ENCODE results near the gene YPEL2.
"Not testable (repeated sequence)": the region's sequence is repeated elsewhere in the genome, so short reads cannot be mapped to it uniquely, and the experiment has no call there.

YPEL2 gene

DNA sequence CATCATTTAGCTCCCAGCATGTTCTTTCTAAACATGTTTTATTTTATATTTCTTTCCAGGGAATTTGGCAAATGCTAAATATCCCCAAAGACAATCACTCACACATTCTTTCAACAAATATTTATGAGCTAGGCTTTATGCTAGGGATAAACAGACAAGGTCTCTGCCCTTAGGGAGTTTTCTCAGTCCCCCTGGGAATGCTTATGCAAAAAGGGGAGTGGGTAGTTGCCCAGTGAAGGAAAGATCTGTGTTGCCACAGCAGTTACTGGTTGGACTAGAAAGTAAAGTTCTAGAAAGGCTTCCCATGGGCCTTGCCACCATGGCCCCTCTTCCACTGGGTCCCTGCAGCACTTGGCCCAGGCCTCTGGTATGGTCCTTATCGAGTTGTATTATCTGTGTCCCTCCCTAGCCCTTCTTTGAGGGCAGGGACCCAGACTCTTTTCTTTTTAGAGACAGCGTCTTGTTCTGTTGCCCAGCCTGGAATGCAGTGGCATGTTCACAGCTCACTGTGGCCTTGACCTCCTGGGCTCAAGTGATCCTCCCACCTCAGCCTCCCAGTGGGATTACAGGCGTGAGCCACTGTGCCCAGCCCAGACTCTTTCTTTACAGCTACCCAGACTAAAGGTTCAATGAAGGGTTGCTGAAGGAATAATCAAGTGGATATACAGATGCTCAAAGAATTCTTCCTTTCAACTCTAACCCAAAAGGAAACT, 78.0 kb downstream of the YPEL2 start:
- no peak for DNase-seq

DNA sequence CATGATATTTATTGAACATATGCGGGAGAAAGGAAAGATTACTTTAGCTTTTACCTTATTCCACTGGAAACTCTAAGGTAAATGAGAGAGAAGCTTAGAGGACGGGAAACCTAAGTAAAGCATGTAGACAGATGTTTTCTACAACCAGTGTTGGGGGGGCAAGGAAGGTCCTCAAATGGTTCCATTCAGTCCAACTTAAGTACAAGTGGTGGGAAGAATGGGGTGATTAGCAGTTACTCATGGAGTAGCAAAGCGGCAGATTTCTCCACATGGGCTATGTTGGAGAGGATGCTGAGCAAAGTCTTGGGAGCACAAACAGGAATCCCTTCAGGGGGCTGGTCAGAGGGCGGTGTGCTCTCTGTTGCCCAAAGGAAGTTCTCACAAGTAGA, 78.6 kb downstream of the YPEL2 start:
- DNase-seq = no peak

- not testable (repeated sequence) for DNase-seq
Measured at GRCh38 chr17:59412431-59412830, 81.0 kb downstream of the YPEL2 start.

GRCh38 chr17:59413014-59413766, 81.7 kb downstream of the YPEL2 start:
- no peak for DNase-seq

DNA sequence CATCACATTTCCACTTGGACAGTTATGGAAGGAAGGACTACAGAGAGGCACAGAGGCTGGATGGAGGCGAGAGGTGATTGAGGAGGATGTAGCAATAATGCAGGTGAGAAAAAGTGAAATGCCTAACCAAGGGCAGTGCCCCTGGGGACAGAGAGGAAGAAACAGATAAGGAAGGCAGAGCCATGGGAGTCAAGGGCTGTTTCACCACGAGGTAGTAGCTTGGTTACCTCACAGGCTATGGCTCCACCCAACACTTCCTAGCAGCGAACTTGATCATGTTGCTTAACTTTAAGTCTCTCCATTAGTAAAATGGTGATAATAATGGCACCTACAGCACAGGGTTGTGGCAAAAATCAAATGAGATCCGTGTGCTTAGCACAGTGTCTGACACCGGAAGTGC, 83.9 kb downstream of the YPEL2 start:
- no peak for DNase-seq

DNA sequence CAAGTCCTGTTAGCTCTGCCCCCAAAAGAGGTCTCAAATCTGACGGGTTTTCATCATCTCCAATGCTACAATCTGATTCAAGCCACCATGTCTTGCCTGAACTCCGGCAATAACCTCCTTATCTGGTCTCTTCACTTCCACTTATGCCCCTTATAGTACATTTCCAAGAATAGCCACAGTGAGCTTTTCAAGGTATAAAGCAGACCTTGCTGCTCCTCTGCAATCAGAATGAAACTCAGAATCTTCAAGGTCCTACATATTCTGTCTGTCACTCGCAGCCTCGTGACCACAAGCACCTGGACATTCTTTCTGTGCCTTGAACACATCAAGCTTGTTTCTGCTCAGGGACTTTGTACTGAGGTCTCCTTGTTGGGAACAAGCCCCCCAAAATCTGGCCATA, 84.7 kb downstream of the YPEL2 start:
- DNase-seq = no peak

- no peak for DNase-seq
Measured at GRCh38 chr17:59417452-59417851, 86.0 kb downstream of the YPEL2 start.

- no peak for DNase-seq
Measured at GRCh38 chr17:59418732-59419166, 87.3 kb downstream of the YPEL2 start.

DNA sequence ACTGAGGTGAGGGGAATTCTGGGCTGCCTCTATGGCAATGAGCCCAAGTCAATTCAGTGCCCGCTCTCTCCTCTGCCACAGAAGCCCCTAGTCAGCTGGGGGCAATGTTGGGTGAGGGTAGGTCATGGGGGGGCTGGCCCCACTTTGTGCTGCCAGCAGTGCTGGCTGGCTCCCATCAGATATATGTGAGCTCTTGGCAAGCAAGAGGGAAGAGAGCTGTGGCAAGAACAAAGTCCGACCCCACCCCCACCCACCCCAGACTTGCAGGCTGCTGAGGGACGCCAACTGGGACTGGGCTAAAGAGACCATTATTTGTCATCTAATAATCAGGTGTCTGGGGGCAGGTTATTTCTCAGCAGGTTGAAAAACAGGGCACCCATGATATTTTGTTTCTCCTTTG, 89.4 kb downstream of the YPEL2 start:
- no peak for DNase-seq

DNA sequence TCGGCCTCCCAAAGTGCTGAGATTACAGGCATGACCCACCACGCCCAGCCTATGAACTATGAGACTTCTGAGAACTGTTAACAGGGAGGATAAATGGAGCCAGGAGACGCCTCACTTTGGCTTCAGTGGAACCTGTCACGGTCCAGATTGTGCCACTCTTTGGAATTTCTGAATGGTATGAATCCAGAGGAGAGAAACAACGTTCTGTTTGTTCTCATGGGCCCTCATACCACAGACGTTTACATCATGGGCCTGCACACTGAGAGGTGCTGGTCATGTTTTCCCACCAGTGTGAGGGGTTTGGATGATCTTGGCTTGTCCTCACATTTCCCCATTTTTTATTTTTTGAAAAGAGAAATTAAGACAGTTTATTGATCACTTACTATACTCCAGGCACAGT, 90.3 kb downstream of the YPEL2 start:
- no peak for DNase-seq

DNA sequence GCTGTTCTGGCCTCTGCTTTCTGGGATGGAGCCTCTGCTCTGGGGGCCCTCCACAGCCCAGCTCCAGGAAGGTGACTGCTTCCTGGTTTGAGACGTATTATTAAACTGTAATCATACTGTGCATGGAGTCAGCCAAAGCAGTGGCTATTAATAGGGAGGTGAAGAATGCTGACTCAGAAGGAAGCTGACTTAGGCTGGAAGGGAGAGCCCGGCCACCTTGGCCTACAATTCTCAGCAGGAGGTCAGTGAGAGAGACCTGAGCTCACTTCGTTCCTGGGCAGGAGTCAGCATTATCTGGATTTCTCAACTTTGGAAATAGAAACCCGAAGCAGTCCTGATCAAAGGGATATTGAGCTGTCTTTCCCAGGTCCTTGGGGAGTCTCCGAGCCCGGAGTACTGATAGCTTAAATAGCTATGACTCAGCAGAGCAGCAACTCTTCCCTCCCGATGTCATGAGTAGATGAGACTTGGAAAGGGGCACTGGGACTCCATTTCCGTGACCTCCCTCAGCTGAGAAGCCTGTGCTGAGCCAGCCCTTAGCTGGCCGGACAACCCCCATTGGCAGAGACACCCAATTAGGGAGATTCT, 91.8 kb downstream of the YPEL2 start:
- DNase-seq = no peak

DNA sequence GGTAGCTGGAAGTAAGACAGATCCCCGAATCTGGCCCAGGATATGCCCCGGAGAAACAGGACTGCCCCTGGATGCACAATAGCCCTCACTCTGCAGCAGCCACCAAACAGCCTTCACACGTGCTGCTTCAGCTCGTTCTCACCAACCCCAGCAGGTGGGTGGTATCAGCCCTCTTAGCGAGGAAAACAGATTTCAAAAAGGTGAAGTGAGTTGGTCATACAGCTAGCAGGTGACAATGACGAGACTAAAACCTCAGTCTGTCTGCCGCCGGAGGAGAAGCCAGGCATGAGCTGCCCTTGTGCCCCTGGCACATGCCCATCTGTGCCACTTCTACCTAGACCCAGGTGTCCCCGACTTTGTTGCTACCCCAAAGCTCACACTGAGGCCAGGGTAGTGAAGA, 92.4 kb downstream of the YPEL2 start:
- DNase-seq = no peak

GRCh38 chr17:59424331-59424730, 92.9 kb downstream of the YPEL2 start:
- no peak for DNase-seq

- no peak for DNase-seq
Measured at GRCh38 chr17:59425085-59425931, 93.9 kb downstream of the YPEL2 start.

GRCh38 chr17:59426031-59426430, 94.6 kb downstream of the YPEL2 start:
- no peak for DNase-seq

DNA sequence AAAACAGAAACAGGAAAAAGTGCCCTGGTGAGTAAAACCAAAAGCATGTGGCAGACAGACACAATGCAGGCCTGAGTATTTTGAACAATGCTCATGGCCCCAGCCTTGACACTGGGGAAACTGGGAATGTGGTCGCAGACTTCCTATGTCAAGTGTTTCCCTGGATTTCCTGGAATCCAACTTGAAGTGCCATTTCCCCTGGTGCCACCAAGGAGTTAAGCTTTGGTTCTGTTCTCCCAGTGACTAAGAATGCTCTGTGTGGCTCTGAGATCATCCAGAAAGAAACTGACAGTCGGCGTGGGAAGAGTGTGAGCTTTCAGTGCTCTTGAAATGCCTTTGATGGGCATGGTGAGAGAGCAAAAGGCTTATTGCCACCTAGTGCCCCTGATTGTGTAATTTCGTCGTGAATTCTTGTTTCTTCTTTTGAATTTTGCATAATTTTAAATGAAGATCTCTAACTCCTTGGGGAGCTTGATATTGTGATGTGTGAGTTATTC, 96.0 kb downstream of the YPEL2 start:
- DNase-seq = peak; percentile 67

DNA sequence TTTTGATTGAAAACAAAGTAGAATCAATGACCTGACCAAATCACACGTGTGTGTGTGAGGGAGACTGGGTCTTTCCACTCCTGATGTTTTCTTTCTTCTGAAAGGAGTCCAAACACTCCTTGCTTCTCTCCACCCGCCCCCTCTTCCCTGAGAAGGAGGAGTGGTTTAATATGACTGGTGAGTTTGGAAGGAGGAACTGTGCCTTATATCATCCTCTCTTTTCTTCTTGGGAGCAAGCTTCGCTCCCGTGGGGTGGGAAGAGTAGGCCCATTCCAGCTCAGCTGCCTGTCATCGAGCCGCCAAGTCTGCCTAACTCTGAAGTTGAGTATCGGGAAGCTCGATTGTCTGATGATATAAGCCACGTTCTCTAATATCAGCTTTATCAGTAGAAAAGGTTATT, 96.5 kb downstream of the YPEL2 start:
- DNase-seq = no peak

GRCh38 chr17:59428916-59429485, 97.5 kb downstream of the YPEL2 start:
- DNase-seq = no peak

DNA sequence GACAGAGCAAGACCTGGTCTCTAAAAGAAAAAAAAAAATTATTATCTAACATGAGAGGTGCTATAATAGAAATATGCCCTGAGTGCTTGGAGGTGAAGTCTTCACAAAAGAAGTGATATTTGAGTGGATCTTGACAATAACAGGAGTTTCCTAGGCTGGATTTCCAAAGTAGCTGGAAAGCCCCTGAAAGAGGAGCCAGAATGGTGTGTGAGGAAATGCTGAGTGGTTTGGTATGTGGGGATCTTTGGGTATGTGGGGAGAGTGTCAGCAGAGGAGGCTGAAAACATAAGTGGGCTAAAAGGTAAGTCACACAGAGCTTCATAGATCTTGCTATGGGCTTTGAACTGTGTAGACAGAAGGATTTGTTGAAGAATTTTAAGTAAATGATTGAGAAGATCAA, 100.1 kb downstream of the YPEL2 start:
- DNase-seq = no peak

- DNase-seq = no peak
Measured at GRCh38 chr17:59432657-59433056, 101.2 kb downstream of the YPEL2 start.

DNA sequence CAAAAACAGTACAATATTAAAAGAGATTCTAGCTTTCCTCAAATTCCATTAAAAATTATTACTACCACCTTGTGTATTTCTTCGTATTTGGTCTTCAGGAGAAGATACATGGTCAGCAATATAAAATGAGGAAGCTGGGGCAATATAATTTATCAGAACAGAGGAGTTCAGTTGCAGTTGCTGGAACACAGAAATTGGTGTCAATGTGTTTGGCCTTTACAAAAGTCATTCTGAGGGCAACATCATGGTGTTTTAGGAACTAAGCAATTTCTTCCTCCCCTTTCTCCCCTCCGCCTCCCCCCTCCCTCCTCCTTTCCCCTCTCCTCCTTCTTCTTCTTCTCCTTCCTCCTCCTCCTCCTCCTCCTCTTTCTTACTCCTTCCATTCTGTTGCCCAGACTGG, 102.1 kb downstream of the YPEL2 start:
- DNase-seq = no peak

GRCh38 chr17:59434429-59434828, 103.0 kb downstream of the YPEL2 start:
- DNase-seq = no peak

- DNase-seq = no peak
Measured at GRCh38 chr17:59435238-59435637, 103.8 kb downstream of the YPEL2 start.

All from activated CD8-positive, alpha-beta memory T cell treated with anti-CD3 and anti-CD28 coated beads, Interleukin-2, amount 50 U/mL, for 48 hours (primary cell).